Measurements from ENCODE around the gene LRMDA. TPM values are rescaled to one million over a fixed set of nuclear protein-coding genes. Genes with fewer than 3 reads are reported as not detected.

Gene LRMDA
- total and polyA plus RNA-seq, 2 of the 13 experiments (the other 11 are each of a cell fraction or from before 2014, with no cell fraction given): 13.4 to 22.0 TPM

- TF ChIP-seq ARID3A (IDR thresholded peaks at IDR 0.05; ENCODE audit: low read depth, low read length) (no peak; the same call in 1 of the 2 replicates), NKX3-1 (CRISPR knock-in tag; IDR thresholded peaks at IDR 0.05) (no peak), PHF20 (CRISPR knock-in tag; IDR thresholded peaks at IDR 0.05) (no peak), TAF1 (CRISPR knock-in tag; IDR thresholded peaks at IDR 0.05) (peak; percentile 34; the same call in 1 of the 2 replicates), ZNF460 (CRISPR knock-in tag; IDR thresholded peaks at IDR 0.05; ENCODE audit: borderline replicate concordance) (no peak), ZNF549 (CRISPR knock-in tag; IDR thresholded peaks at IDR 0.05) (no peak), ZNF614 (CRISPR knock-in tag; IDR thresholded peaks at IDR 0.05; ENCODE audit: borderline replicate concordance) (no peak), KAT8 (CRISPR knock-in tag; IDR thresholded peaks at IDR 0.05) (peak; percentile 53; the same call in 1 of the 2 replicates), ZNF567 (CRISPR knock-in tag; IDR thresholded peaks at IDR 0.05; ENCODE audit: borderline replicate concordance) (no peak), PRDM10 (CRISPR knock-in tag; IDR thresholded peaks at IDR 0.05; ENCODE audit: low read depth) (no peak; the same call in 1 of the 2 replicates), ZFP36L1 (CRISPR knock-in tag; IDR thresholded peaks at IDR 0.05) (no peak), YY1 (IDR thresholded peaks at IDR 0.05; ENCODE audit: insufficient read depth, insufficient replicate concordance, low read depth, low read length) (no peak), PATZ1 (CRISPR knock-in tag; IDR thresholded peaks at IDR 0.05) (peak; percentile 85), TOE1 (CRISPR knock-in tag; IDR thresholded peaks at IDR 0.05) (no peak), ZSCAN9 (CRISPR knock-in tag; IDR thresholded peaks at IDR 0.05; ENCODE audit: borderline replicate concordance) (peak; percentile 49; the same call in 1 of the 2 replicates), RORA (CRISPR knock-in tag; IDR thresholded peaks at IDR 0.05) (no peak), ZNF883 (CRISPR knock-in tag; IDR thresholded peaks at IDR 0.05; ENCODE audit: not compliant biosample characterization) (no peak), AHR (CRISPR knock-in tag; IDR thresholded peaks at IDR 0.05) (no peak), MEIS1 (CRISPR knock-in tag; IDR thresholded peaks at IDR 0.05; ENCODE audit: borderline replicate concordance) (no peak), MBD4 (IDR thresholded peaks at IDR 0.05; ENCODE audit: borderline replicate concordance, low read length) (no peak), SATB2 (CRISPR knock-in tag; IDR thresholded peaks at IDR 0.05) (no peak), ZNF75D (CRISPR knock-in tag; IDR thresholded peaks at IDR 0.05; ENCODE audit: borderline replicate concordance) (no peak)
- TF ChIP-seq, protein P1, sequence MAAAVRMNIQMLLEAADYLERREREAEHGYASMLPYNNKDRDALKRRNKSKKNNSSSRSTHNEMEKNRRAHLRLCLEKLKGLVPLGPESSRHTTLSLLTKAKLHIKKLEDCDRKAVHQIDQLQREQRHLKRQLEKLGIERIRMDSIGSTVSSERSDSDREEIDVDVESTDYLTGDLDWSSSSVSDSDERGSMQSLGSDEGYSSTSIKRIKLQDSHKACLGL (CRISPR knock-in tag; IDR thresholded peaks at IDR 0.05): no peak
These were observed 324.1 kb downstream of the LRMDA start (continued) for GRCh38 chr10:75755528-75755927.

All from HepG2 (cell line).